Smooth muscle cell of the coronary artery (primary cell): ENCODE measurements around the gene E2F6. TPM values are rescaled to one million over a fixed set of nuclear protein-coding genes. Genes with fewer than 3 reads are reported as not detected.

ENCODE experiments used
- total RNA-seq: library from RNA; depleted of rRNA; stranded (reverse); fragments of >200 nt; gene quantifications from 2 replicates; pipeline ENCODE4 v1.2.3, GENCODE V29; 2014; ENCODE audit warnings: low replicate concordance

The E2F6 gene
- total RNA-seq = 5.5 and 8.0 TPM in 2 replicates

GRCh38 chr2:11465485-11466306 is at the start of gene E2F6:
E2F6 (minus strand) TSS chr2:11466161; CDS start chr2:11465879, 282 bp downstream.

Other genes with a start within 250 kb of the E2F6 start
- gene ROCK2, start 121.5 kb downstream of the E2F6 start, total RNA-seq = 25.8 and 31.8 TPM in 2 replicates
- 0.15 and 2.1 TPM in 2 replicates for gene GREB1, start 67.9 kb upstream of the E2F6 start, total RNA-seq
- not detected in 2 replicates for gene NTSR2, start 204.0 kb upstream of the E2F6 start, total RNA-seq